GM23248 (cell line): ENCODE results near the gene GRIN3A. TPM values are rescaled to one million over a fixed set of nuclear protein-coding genes. Genes with fewer than 3 reads are reported as not detected.

Experiments
- DNase-seq: peaks from one replicate; pipeline ENCODE4 v3.0.0-alpha.2; 2015
- H2AFZ ChIP-seq: fragments of 200-600 bp; sonication (generic); 2 replicates; pipeline ENCODE4 v1.6.1; 2016; ENCODE audit warnings: antibody characterized with exemption
- H3F3A ChIP-seq: fragments of 200-600 bp; sonication (generic); 2 replicates; pipeline ENCODE4 v1.6.1; 2016; ENCODE audit warnings: mild to moderate bottlenecking, antibody characterized with exemption, mixed run types; ENCODE audit not compliant: insufficient read depth
- H3K27ac ChIP-seq: fragments of 200-600 bp; sonication (generic); 2 replicates; pipeline ENCODE4 v1.5.1; 2016; ENCODE audit warnings: mild to moderate bottlenecking
- H3K27me3 ChIP-seq: fragments of 200-600 bp; sonication (generic); replicated peaks from 2 replicates; pipeline ENCODE4 v1.6.1; 2016; ENCODE audit warnings: mild to moderate bottlenecking; ENCODE audit not compliant: insufficient read depth
- H3K36me3 ChIP-seq: fragments of 200-600 bp; sonication (generic); 2 replicates; pipeline ENCODE4 v1.6.1; 2016; ENCODE audit warnings: low read depth, mild to moderate bottlenecking
- H3K4me1 ChIP-seq: fragments of 200-600 bp; sonication (generic); 2 replicates; pipeline ENCODE4 v1.6.1; 2016; ENCODE audit warnings: mild to moderate bottlenecking; ENCODE audit not compliant: insufficient read depth
- H3K4me2 ChIP-seq: fragments of 200-600 bp; sonication (generic); one replicate; pipeline ENCODE4 v1.6.1; 2016; ENCODE audit warnings: mild to moderate bottlenecking; ENCODE audit not compliant: unreplicated experiment
- H3K4me3 ChIP-seq: fragments of 200-600 bp; sonication (generic); 2 replicates; pipeline ENCODE4 v1.5.1; 2016; ENCODE audit warnings: mild to moderate bottlenecking
- H3K79me2 ChIP-seq: fragments of 200-600 bp; sonication (generic); 2 replicates; pipeline ENCODE4 v1.6.1; 2016; ENCODE audit warnings: mild to moderate bottlenecking; ENCODE audit not compliant: insufficient read depth
- H3K9ac ChIP-seq: fragments of 200-600 bp; sonication (generic); 2 replicates; pipeline ENCODE4 v1.6.1; 2016; ENCODE audit warnings: mild to moderate bottlenecking
- H3K9me2 ChIP-seq: fragments of 200-600 bp; sonication (generic); 2 replicates; pipeline ENCODE4 v1.6.1; 2016; ENCODE audit warnings: mixed run types, mild to moderate bottlenecking, moderate library complexity; ENCODE audit not compliant: insufficient read depth
- H3K9me3 ChIP-seq: fragments of 200-600 bp; sonication (generic); one replicate; pipeline ENCODE4 v1.6.1; 2017; ENCODE audit warnings: low read depth
- H4K20me1 ChIP-seq: fragments of 200-600 bp; sonication (generic); 2 replicates; pipeline ENCODE4 v1.6.0; 2016; ENCODE audit not compliant: insufficient read depth
- EZH2 ChIP-seq: fragments of 200-600 bp; sonication (generic); IDR thresholded peaks from 2 replicates; pipeline ENCODE4 v1.6.1; 2018; ENCODE audit warnings: antibody characterized with exemption, mild to moderate bottlenecking; ENCODE audit not compliant: insufficient read depth, poor library complexity, severe bottlenecking
- EZH2phosphoT487 ChIP-seq: fragments of 200-600 bp; sonication (generic); IDR thresholded peaks from 2 replicates; pipeline ENCODE4 v1.6.1; 2018; ENCODE audit warnings: antibody characterized with exemption, moderate library complexity, mild to moderate bottlenecking, low read depth; ENCODE audit not compliant: insufficient read depth
- WGBS, 2 experiments: methylation state at CpG; one replicate each; pipeline ENCODE4 v1.1.6; 2015 to 2017; ENCODE audit warnings: low lambda C conversion rate in 2 of 2, low coverage in 1 of 2; ENCODE audit errors: missing lambda C conversion rate in 2 of 2; 5-methylcytosine and 5-hydroxymethylcytosine counted together
- in situ Hi-C: fragments of 300-500 bp; cut with MboI; formaldehyde crosslinking; loops from 2 replicates; pipeline ENCODE4 v1.15.0; 2020
- polyA plus RNA-seq: library from polyadenylated mRNA; unstranded; fragments of >200 nt; fragmentation: Nextera tagmentation; extraction: Ambion mirVana; gene quantifications from 2 replicates; pipeline ENCODE4 v1.2.1, GENCODE V29; 2016
- total RNA-seq: library from RNA; depleted of rRNA; stranded (reverse); fragments of >200 nt; shearing (Covaris generic); gene quantifications from 2 replicates; pipeline ENCODE4 v1.2.3, GENCODE V29; 2014

The GRIN3A gene
- total and polyA plus RNA-seq, 2 experiments from 2014 or later: not detected

GRCh38 chr9:101569741-101570501, 168.5 kb downstream of the GRIN3A start:
- TF ChIP-seq EZH2 (no peak), EZH2phosphoT487 (no peak)
- no peaks in the 10 kb centered on the region for H3K9me2 ChIP-seq
- H3K4me1 ChIP-seq: no peaks in the 10 kb centered on the region
- DNase-seq: no peak
- no peaks in the 10 kb centered on the region for H3K79me2 ChIP-seq
- no peak overlapping the region for H2AFZ ChIP-seq
- in situ Hi-C loops: no loop called here
- H3K4me2 ChIP-seq: no peak overlapping the region
- H3K27me3 ChIP-seq: no peaks in the 10 kb centered on the region
- H3K9me3 ChIP-seq: no peaks in the 10 kb centered on the region
- no peak overlapping the region for H3K4me3 ChIP-seq
- 77 to 79% methylated on average over 5 of the region's 5 CpGs for WGBS, 2 experiments
- no peak overlapping the region for H3K27ac ChIP-seq
- H3F3A ChIP-seq: no peaks in the 10 kb centered on the region
- no peak overlapping the region for H3K9ac ChIP-seq
- 0 out of 2 replicates have a peak, but pooled peaks cover 4% of the 10 kb centered on the region for H4K20me1 ChIP-seq
- H3K36me3 ChIP-seq: peaks cover 25% of the 10 kb centered on the region

DNA sequence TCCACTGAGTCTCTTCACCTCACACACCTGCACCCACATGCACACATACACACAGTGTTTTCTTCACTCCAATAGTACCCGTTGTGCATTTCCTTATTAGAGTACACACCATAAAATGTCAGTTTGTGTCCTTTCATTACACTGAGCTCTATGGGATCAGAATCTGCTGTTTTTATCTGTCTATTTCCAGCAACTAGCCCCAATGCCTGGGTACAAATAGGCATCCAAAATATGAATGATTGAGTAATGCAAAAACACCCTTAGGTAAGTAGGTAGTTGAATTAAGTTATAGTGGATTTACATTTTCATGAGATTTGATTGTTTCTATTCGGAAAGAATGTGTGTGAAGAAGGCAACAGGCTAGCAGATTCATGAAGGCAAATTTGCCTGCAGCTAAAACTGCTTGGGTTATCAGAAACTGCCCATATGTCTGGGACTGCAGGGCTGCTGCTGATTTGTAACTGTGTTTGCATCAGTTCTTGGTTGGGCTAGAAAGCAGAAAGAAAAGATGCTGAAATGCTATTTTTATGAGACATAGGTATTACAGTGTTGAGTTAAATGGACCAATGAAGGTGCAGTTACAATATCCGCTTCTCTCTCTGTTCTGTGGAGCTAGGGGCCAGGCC, 170.6 kb downstream of the GRIN3A start:
- Histone ChIP-seq H3K4me1 (no peaks in the 10 kb centered on the region), H4K20me1 (0 out of 2 replicates have a peak, but pooled peaks cover 4% of the 10 kb centered on the region), H3K79me2 (no peaks in the 10 kb centered on the region), H3K9me3 (no peaks in the 10 kb centered on the region), H3F3A (no peaks in the 10 kb centered on the region), H3K36me3 (peaks cover 35% of the 10 kb centered on the region), H3K4me3 (no peak overlapping the region), H3K4me2 (no peak overlapping the region), H3K27me3 (no peaks in the 10 kb centered on the region), H3K27ac (no peak overlapping the region), H3K9ac (no peak overlapping the region), H3K9me2 (no peaks in the 10 kb centered on the region), H2AFZ (no peak overlapping the region)
- in situ Hi-C loops: no loop called here
- WGBS, 2 experiments: 98% methylated on average over 3 of the region's 3 CpGs
- DNase-seq: no peak
- no peak for TF ChIP-seq EZH2
- TF ChIP-seq EZH2phosphoT487: no peak

- WGBS, 2 experiments: 76 to 79% methylated on average over 5 of the region's 5 CpGs
- no peak overlapping the region for H2AFZ ChIP-seq
- in situ Hi-C loops: no loop called here
- H4K20me1 ChIP-seq: 0 out of 2 replicates have a peak, but pooled peaks cover 4% of the 10 kb centered on the region
- H3K27me3 ChIP-seq: no peaks in the 10 kb centered on the region
- H3K4me3 ChIP-seq: no peak overlapping the region
- H3K9me3 ChIP-seq: no peaks in the 10 kb centered on the region
- no peaks in the 10 kb centered on the region for H3K4me1 ChIP-seq
- no peaks in the 10 kb centered on the region for H3F3A ChIP-seq
- H3K27ac ChIP-seq: no peak overlapping the region
- no peak overlapping the region for H3K9ac ChIP-seq
- no peak for TF ChIP-seq EZH2
- TF ChIP-seq EZH2phosphoT487: no peak
- no peaks in the 10 kb centered on the region for H3K9me2 ChIP-seq
- no peaks in the 10 kb centered on the region for H3K79me2 ChIP-seq
- DNase-seq: peak; percentile 57
- peaks cover 42% of the 10 kb centered on the region for H3K36me3 ChIP-seq
- no peak overlapping the region for H3K4me2 ChIP-seq
Measured at GRCh38 chr9:101566904-101567724, 171.3 kb downstream of the GRIN3A start.

- TF ChIP-seq EZH2 (no peak), EZH2phosphoT487 (no peak)
- Histone ChIP-seq H3K27me3 (no peaks in the 10 kb centered on the region), H2AFZ (no peak overlapping the region), H3K4me3 (no peak overlapping the region), H3K27ac (no peak overlapping the region), H3K9me3 (no peaks in the 10 kb centered on the region), H4K20me1 (0 out of 2 replicates have a peak, but pooled peaks cover 4% of the 10 kb centered on the region), H3K79me2 (peaks cover 7% of the 10 kb centered on the region; the same call in 1 of the 2 replicates), H3K36me3 (peaks cover 66% of the 10 kb centered on the region), H3K4me1 (no peaks in the 10 kb centered on the region), H3K9me2 (no peaks in the 10 kb centered on the region), H3K4me2 (no peak overlapping the region), H3K9ac (no peak overlapping the region), H3F3A (no peaks in the 10 kb centered on the region)
- no peak for DNase-seq
- in situ Hi-C loops: no loop called here
Measured at GRCh38 chr9:101564252-101564651, 174.2 kb downstream of the GRIN3A start.
